Omental fat pad (tissue), 4 donors: ENCODE results near the gene AOPEP. TPM values are rescaled to one million over a fixed set of nuclear protein-coding genes. Genes with fewer than 3 reads are reported as not detected.

Experiments
- ATAC-seq: fragments of 150-250 bp; one replicate; pipeline ENCODE4 v1.9.1; 2016; ENCODE audit warnings: mild to moderate bottlenecking, moderate library complexity; ENCODE audit not compliant: low FRiP score
- DNase-seq: peaks from one replicate; pipeline ENCODE4 v3.0.0-alpha.2; 2019; ENCODE audit warnings: low spot score
- CTCF ChIP-seq, 3 donors: fragments of 450-650 bp; IDR thresholded peaks; one replicate each; pipeline ENCODE4 v1.5.1; 2016 to 2017; ENCODE audit warnings: antibody characterized with exemption in 3 of 3, mild to moderate bottlenecking in 3 of 3, moderate library complexity in 2 of 3
- total RNA-seq, 4 donors: library from RNA; depleted of rRNA; stranded (reverse); fragments of >200 nt; gene quantifications; one replicate each; pipeline ENCODE4 v1.1.0, GENCODE V29; 2016

AOPEP gene
- total RNA-seq, 4 donors from 2014 or later = 45.9 to 102 (median 55.1) TPM

DNA sequence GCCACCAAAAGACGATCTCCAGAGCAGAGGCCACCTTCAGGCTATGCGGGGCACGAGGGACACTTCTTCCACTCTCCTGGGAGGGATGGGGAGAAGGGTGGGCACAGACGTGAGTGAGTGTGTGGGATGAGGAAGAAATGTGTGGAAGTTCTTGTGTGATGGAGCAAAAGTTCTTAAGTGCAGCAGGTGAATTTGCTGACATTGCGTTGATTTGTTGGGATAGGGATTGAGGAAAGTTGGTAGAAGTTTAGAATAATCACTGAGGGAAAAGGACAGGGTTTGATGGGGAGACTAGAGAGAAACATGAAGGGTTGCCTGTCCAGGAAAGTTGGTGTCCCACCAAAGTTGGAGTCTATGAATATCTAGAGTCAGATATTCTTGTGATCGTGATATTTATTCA lies 2.2 kb downstream of the AOPEP start:
- no peak for ATAC-seq
- no peak for DNase-seq
- TF ChIP-seq CTCF (IDR thresholded peaks at IDR 0.05) = no peak

- TF ChIP-seq CTCF (IDR thresholded peaks at IDR 0.05) = no peak
- no peak for ATAC-seq
- DNase-seq = no peak
These were observed 2.7 kb downstream of the AOPEP start for GRCh38 chr9:94729199-94729598.

GRCh38 chr9:94734054-94734754 lies 7.7 kb downstream of the AOPEP start:
- no peak for TF ChIP-seq CTCF (IDR thresholded peaks at IDR 0.05)
- DNase-seq = no peak
- no peak for ATAC-seq

GRCh38 chr9:94736759-94737158 lies 10.3 kb downstream of the AOPEP start:
- TF ChIP-seq CTCF (IDR thresholded peaks at IDR 0.05) = no peak
- ATAC-seq (no peak), DNase-seq (no peak)

DNA sequence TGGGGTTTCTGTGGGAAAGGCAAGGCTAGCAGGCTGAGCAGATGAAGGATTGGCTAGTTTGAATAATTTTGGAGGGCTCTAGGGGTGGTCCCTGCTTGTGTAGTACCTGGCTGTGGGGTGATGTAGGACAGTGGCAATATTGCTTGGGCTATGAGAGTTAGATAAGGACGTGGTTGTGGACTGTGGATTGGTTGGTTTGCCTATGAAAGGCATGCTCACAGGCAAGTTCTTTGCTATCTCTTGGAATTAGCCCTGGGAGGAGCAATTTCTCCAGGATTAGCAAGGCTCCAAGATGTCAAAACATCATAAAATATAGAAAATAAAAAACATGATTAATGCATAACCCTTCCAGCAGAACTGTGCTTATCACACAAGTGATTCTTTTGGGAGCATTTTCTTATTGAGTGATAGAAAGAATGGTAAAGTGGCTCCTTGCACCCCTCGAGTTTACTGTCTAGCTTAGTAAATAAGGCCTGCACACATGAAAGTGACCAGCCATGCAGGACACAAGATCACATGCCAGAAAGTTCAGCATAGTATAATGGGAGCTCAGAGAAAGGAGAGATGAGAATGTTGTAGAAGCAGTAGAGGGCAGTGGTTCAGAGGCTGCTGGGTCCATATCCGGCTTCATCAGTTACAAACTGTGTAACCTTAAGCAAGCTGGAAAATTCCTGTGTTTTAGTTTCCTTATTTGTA lies 13.8 kb downstream of the AOPEP start:
- no peak for TF ChIP-seq CTCF (IDR thresholded peaks at IDR 0.05)
- DNase-seq (no peak), ATAC-seq (no peak)

GRCh38 chr9:94741866-94742265 lies 15.4 kb downstream of the AOPEP start:
- no peak for ATAC-seq

More at GRCh38 chr9:94741866-94742265, 15.4 kb downstream of the AOPEP start:
- no peak for TF ChIP-seq CTCF (IDR thresholded peaks at IDR 0.05)
- DNase-seq = no peak
